Measurements from ENCODE around the gene KCTD13. TPM values are rescaled to one million over a fixed set of nuclear protein-coding genes. Genes with fewer than 3 reads are reported as not detected.

Gene KCTD13
- total RNA-seq, 1 donor from 2014 or later = 38.2 TPM

DNA sequence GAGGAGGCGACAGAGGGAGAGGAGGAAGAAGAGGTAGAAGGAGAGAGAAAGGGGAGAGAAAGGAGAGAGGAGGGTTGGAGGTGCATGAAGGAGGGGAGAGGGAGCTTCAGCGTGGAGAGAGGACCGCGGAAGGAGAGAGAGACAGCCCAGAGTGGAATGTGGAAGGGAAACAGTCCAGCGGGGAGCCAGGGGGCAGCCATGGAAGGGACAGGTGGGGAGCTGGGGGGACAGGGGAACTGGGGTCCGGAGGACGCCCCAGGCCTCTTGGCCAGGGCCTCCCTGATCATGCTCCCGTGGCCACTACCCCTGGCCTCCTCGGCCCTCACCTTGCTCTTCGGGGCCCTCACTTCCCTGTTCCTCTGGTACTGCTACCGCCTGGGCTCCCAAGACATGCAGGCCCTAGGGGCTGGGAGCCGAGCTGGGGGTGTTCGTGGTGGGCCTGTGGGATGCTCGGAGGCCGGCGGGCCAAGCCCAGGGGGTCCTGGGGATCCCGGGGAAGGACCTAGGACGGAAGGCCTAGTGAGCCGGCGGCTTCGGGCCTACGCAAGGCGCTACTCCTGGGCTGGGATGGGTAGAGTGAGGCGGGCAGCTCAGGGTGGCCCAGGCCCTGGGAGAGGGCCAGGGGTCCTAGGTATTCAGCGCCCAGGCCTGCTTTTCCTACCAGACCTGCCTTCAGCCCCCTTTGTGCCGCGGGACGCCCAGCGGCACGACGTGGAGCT lies 25.0 kb downstream of the KCTD13 start:
- H3K36me3 ChIP-seq (ENCODE audit: control insufficient read depth, insufficient read depth, low read length) = no peaks in the 10 kb centered on the region
- H3K27me3 ChIP-seq (ENCODE audit: control insufficient read depth, insufficient read depth, low read length) = peaks cover 10% of the 10 kb centered on the region
- TF ChIP-seq, protein P1, sequence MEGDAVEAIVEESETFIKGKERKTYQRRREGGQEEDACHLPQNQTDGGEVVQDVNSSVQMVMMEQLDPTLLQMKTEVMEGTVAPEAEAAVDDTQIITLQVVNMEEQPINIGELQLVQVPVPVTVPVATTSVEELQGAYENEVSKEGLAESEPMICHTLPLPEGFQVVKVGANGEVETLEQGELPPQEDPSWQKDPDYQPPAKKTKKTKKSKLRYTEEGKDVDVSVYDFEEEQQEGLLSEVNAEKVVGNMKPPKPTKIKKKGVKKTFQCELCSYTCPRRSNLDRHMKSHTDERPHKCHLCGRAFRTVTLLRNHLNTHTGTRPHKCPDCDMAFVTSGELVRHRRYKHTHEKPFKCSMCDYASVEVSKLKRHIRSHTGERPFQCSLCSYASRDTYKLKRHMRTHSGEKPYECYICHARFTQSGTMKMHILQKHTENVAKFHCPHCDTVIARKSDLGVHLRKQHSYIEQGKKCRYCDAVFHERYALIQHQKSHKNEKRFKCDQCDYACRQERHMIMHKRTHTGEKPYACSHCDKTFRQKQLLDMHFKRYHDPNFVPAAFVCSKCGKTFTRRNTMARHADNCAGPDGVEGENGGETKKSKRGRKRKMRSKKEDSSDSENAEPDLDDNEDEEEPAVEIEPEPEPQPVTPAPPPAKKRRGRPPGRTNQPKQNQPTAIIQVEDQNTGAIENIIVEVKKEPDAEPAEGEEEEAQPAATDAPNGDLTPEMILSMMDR (IDR thresholded peaks at IDR 0.05; ENCODE audit: insufficient read depth, low read length, poor library complexity, severe bottlenecking) = no peak
- DNase-seq (ENCODE audit: low read depth) = no peak
- peak overlapping the region; percentile 61 for H3K4me3 ChIP-seq (ENCODE audit: low read depth, low read length)

DNA sequence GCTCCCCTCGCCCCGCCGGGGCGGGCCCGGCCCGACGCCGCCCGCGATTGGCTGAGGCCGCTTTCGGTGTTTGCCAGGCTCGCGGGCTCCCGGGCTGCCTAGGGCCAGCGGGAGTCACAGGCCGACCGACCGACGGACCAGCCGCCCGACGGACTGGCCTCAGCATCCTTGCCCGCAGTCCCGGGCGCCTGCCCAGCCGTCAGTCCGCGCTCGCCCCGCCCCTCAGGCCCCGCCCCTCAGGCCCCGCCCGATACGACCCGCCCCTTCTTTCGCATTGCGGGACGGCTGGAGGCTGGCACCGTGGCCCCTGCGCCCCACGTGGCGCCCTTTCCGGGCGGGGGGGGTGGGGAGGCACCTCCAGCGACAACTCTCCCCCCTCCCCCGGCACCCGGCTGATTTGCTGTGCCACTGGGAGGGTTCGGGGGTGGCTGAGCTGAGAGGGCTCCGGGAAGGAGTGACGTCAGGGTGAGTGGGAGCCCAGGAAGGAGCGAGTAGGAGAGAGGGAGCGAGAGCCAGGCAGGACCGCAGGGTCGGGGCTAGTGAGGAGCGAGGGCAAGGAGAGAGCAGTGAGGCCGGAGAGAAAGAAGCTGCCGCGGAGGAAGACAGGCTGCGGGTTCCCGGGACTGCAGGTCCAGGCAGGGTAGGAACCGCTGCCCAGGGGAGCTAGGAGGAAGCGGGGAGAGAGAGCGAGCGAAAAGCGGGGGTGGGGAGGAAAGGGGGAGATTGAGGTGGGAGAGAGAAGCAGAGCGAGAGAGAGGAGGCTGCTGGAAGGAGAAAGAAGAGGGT lies 25.7 kb downstream of the KCTD13 start, which contains the start of gene ASPHD1:
Gene ASPHD1, plus strand, starts transcription at position 387 of the 786 bp plus-strand sequence. CDS start 484 bp downstream, outside the sequence.
- peak within 1 kb of the TSS; percentile 61 for H3K4me3 ChIP-seq (ENCODE audit: low read depth, low read length)
- no peaks in the 10 kb centered on the region for H3K36me3 ChIP-seq (ENCODE audit: control insufficient read depth, insufficient read depth, low read length)
- TF ChIP-seq, protein P1 (IDR thresholded peaks at IDR 0.05; ENCODE audit: insufficient read depth, low read length, poor library complexity, severe bottlenecking) = no peak
- peak; percentile 64 for DNase-seq (ENCODE audit: low read depth)
- peaks cover 10% of the 10 kb centered on the region for H3K27me3 ChIP-seq (ENCODE audit: control insufficient read depth, insufficient read depth, low read length)

DNA sequence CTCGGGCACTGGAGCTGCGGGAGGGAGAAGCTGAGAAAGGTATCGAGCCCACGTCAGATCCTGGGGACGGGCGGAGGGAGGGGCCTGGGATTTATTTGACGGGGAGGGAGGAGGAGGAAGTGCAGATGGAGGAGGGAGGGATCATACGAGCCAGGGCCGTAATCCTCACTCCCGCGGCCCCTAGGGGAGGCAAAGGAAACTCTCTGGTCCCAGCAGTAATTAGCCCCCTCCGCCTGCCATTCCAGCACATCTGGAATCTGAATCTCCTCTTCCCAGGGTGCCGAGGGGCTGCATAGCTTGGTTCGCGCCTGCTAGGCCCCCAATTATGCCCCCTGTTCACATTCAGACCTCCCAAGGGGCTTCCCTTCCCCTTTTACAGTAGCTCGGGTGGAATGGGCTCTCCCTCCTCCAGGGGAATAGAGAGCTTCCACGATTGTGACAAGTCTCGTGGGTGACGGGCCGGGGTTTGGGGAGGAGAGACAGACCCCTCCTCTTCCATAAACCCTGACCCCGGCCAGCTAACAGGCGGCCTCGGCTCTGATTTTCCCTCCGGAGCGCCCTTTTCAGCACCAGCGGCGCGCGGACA lies 26.4 kb downstream of the KCTD13 start, which contains the start of gene SEZ6L2:
Gene SEZ6L2, minus strand, starts transcription at position 35 of the 586 bp plus-strand sequence. CDS start 531 bp downstream, outside the sequence.
- Histone ChIP-seq H3K36me3 (ENCODE audit: control insufficient read depth, insufficient read depth, low read length) (no peaks in the 10 kb centered on the region), H3K4me3 (ENCODE audit: low read depth, low read length) (peak within 1 kb of the TSS; percentile 61), H3K27me3 (ENCODE audit: control insufficient read depth, insufficient read depth, low read length) (peaks cover 10% of the 10 kb centered on the region)
- peak; percentile 85 for DNase-seq (ENCODE audit: low read depth)
- TF ChIP-seq, protein P1 (IDR thresholded peaks at IDR 0.05; ENCODE audit: insufficient read depth, low read length, poor library complexity, severe bottlenecking) = peak; percentile 55

DNA sequence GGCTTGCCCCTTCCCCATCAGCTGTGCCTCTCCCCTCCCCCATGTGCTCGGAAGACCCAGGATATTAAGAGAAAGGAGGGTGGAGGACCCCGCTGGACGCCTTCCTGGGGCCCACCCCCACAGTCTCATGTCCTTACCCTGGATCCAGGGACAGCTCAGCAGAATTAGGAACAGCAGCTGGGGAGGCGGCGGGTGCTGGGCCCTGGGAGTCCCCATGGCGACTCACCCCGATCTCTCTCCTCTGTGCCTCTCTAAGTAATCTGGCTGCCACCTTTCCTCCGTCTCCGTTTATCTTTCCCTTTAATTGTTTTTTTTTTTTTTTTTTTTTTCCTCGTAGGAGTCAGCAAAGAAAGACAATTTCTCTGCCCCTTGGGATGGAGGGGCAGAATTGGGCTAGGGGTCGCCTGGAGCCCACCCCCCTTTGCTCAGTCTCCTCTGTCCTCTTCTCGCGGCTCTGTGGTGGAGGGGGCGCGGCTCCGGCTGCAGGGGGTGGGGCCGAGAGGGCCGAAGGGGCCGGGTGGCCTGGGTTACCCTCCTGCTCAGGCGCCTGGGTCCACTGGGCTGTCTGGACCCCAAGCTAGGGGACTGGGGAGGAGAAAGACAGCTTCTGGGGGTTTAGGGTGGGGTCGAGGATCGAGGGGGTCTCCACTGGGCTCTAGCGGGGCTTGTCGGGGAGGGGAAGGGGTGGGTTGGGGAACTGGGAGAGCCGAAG lies 27.1 kb downstream of the KCTD13 start:
- H3K36me3 ChIP-seq (ENCODE audit: control insufficient read depth, insufficient read depth, low read length) = no peaks in the 10 kb centered on the region
- H3K4me3 ChIP-seq (ENCODE audit: low read depth, low read length) = peak overlapping the region; percentile 55
- peaks cover 10% of the 10 kb centered on the region for H3K27me3 ChIP-seq (ENCODE audit: control insufficient read depth, insufficient read depth, low read length)
- TF ChIP-seq, protein P1 (IDR thresholded peaks at IDR 0.05; ENCODE audit: insufficient read depth, low read length, poor library complexity, severe bottlenecking) = no peak
- DNase-seq (ENCODE audit: low read depth) = no peak

DNA sequence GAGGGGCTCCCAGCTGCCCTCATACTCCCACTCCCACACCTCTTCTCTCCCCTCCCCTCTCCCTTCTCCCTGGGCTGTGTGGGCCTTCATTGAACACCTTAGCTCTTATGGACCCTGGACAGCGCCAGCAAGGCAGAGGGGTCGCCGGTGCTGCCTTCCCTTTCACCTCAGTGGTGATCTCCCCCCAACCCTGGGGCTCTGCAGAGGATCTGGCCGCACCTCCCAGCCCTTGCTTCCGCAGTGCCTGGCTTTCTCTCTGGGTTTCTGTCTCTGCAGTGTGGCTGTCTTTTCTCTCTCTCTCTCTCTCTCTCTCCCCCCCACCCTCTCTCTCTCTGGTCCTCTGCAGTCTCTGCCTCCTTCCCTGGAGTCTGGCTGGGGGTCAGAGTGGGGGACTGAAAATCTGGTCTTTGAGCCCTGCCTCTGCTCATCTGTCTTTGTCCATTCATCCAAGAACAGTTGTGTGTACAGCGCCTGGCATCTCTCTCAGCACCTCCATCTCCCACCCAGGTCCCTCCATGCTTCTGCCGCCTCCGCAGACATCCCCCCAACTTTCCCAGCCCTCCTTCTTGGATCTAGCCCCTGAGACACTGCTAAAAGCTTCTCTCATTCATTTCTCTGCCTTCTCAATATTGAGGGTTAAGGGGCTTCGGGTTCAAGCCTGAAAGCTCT lies 27.8 kb downstream of the KCTD13 start:
- TF ChIP-seq, protein P1 (IDR thresholded peaks at IDR 0.05; ENCODE audit: insufficient read depth, low read length, poor library complexity, severe bottlenecking) = no peak
- no peaks in the 10 kb centered on the region for H3K36me3 ChIP-seq (ENCODE audit: control insufficient read depth, insufficient read depth, low read length)
- H3K27me3 ChIP-seq (ENCODE audit: control insufficient read depth, insufficient read depth, low read length) = peaks cover 10% of the 10 kb centered on the region
- DNase-seq (ENCODE audit: low read depth) = no peak
- peak overlapping the region; percentile 55 for H3K4me3 ChIP-seq (ENCODE audit: low read depth, low read length)
